22Rv1 (cell line): Measurements from ENCODE around the gene CEBPA.

Experiments
- H3K27ac ChIP-seq: fragments of 450-650 bp; 2 replicates; pipeline ENCODE4 v1.5.1; 2017
- CTCF ChIP-seq: fragments of 450-650 bp; IDR thresholded peaks from 2 replicates; pipeline ENCODE4 v1.5.1; 2017; ENCODE audit warnings: mild to moderate bottlenecking
- ZFX ChIP-seq: fragments of 450-650 bp; IDR thresholded peaks from 2 replicates; pipeline ENCODE4 v1.6.1; 2017; ENCODE audit warnings: antibody characterized with exemption, borderline replicate concordance

Gene CEBPA

GRCh38 chr19:33251526-33252090, 50.7 kb downstream of the CEBPA start:
- no peak overlapping the region for H3K27ac ChIP-seq
- no peak for TF ChIP-seq ZFX
- TF ChIP-seq CTCF, result no peak

- TF ChIP-seq CTCF, result no peak
- TF ChIP-seq ZFX, result no peak
- H3K27ac ChIP-seq, result no peak overlapping the region
Observed at GRCh38 chr19:33251076-33251475, 51.3 kb downstream of the CEBPA start.

- TF ChIP-seq CTCF (no peak), ZFX (no peak)
- H3K27ac ChIP-seq, result no peak overlapping the region
Observed at GRCh38 chr19:33250500-33250899, 51.8 kb downstream of the CEBPA start.
